GM18511 (cell line): ENCODE data around the gene GMPPA.

Experiments used
- ATAC-seq: cut with Tn5 transposase; IDR thresholded peaks from one replicate; pipeline ENCODE4 v1.9.1; 2021; ENCODE audit warnings: mild to moderate bottlenecking, moderate library complexity; ENCODE audit not compliant: unreplicated experiment

Gene GMPPA

DNA sequence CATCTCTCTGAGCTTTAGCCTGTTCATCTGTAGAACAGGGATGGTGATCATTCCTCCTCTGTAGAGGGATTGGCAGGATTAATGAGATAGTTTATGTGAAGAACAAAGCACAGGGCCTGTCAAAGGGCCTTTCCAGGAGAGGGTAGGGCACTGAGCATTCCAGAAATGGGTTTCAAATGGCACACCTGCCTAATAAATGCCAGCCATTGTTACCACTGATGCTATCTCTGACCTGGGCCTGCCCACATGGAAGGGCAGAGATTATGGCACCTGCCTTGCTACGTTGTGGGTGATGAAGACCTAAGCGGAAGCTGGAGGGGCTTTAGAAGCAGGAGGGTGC, 31.0 kb upstream of the GMPPA start:
- no peak for ATAC-seq

DNA sequence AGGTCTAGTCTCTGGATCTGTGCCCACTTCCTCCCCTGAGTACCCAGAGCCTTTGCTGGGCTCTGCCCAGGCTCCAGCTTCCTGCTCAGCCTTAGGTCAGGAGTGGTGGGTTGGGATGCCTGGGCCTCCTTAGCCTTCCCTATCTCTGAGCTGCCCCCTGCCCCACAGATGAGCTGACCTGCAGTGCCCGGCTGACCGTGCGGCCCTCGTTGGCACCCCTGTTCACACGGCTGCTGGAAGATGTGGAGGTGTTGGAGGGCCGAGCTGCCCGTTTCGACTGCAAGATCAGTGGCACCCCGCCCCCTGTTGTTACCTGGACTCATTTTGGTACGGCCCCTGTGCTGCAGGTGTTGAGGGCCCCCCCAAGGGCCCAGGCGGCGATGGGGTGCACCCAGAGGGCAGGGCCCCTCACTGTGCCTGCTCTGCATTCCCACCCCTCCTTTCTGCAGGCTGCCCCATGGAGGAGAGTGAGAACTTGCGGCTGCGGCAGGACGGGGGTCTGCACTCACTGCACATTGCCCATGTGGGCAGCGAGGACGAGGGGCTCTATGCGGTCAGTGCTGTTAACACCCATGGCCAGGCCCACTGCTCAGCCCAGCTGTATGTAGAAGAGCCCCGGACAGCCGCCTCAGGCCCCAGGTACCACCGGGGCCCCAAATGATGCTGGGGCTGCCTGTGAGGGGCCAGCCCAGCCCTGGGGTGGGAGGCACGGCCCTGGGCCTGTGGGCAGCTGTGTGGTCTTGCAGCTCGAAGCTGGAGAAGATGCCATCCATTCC, 30.1 kb upstream of the GMPPA start:
- ATAC-seq = no peak

DNA sequence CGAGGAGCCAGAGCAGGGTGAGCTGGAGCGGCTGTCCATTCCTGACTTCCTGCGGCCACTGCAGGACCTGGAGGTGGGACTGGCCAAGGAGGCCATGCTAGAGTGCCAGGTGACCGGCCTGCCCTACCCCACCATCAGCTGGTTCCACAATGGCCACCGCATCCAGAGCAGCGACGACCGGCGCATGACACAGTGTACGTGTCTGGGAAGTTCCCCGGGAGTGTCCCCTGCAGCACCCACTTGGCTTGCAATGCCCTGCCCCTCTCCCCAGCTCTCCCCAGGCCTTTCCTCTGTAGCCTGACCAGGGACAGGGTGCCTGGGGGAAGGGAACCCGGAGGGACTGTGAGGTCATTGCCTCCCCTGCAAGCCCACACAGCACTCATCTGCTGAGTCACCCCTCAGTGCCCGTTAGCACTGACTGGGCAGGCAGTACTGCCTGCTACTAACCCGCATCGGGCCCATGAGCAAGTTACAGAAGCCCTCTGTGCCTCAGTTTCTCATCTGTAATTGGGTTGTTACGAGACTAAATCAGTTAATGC, 29.4 kb upstream of the GMPPA start:
- ATAC-seq = no peak

DNA sequence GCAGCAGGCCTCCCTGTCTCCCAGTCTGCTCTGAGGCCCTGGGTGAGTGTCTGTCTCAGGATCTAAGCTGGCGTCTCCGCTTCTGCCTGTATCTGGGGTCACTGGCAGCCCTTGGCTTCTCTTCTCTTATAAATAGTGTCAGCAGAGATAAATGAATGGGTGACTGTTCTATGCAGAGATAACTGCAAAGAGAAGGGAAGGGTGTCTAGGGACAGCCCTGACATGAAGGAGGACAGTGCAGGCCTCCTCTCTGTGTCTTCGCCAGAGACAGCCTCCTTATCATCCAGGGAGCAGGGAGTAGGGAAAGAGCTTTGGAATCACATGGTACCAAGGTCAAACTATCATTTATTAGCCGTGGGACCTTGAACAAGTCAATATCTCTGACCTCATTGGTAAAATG, 28.3 kb upstream of the GMPPA start:
- no peak for ATAC-seq

DNA sequence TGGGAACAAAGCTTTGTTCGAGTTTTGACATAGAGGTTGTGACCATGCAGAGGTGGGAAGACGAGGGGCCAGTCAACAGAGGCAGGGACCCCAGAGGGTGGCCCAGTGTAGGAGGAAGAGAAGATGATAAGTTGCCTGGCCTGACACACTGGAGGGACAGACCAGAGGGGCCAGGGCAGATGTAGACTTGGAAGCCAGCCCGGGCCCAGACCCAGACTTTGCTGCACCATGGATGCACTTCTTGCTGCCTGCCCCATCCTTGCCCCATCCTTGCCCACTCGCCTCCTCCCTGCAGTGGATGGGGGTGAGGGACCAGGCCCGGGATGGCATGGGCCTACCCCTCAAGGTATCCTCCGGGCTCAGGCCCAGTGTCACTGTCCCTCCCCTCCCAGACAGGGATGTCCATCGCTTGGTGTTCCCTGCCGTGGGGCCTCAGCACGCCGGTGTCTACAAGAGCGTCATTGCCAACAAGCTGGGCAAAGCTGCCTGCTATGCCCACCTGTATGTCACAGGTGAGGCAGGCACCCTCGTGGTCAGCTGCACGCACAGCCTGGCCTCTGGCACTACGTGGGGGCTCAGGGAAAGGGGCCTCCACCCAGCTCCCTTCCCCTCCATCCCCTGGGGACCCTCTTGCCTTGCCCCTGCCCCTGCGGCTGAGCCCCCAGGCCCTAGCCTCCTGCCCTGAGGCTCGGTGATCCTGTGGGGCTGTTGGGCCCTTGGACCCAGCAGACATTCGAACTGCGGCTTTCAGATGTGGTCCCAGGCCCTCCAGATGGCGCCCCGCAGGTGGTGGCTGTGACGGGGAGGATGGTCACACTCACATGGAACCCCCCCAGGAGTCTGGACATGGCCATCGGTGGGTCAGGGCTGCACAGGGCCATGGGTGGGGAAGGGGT, 27.0 kb upstream of the GMPPA start:
- ATAC-seq = no peak

DNA sequence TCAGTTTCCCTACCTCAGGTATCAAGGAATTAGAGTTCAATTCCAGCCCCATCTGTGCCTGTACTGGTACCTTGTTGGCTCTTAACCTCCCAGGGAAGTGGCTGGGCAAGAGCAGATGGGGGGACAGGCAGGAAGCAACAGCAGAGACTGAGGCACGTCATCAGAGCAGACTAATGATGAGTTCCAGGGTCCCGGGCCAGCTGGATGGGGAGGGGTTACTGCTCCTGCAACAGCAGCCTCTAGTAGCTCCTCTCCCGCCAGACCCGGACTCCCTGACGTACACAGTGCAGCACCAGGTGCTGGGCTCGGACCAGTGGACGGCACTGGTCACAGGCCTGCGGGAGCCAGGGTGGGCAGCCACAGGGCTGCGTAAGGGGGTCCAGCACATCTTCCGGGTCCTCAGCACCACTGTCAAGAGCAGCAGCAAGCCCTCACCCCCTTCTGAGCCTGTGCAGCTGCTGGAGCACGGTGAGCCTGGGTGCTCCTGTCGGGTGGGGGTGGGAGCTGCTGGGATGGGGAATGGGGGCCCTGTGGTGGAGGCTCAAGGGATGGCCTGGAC, 26.0 kb upstream of the GMPPA start:
- no peak for ATAC-seq

DNA sequence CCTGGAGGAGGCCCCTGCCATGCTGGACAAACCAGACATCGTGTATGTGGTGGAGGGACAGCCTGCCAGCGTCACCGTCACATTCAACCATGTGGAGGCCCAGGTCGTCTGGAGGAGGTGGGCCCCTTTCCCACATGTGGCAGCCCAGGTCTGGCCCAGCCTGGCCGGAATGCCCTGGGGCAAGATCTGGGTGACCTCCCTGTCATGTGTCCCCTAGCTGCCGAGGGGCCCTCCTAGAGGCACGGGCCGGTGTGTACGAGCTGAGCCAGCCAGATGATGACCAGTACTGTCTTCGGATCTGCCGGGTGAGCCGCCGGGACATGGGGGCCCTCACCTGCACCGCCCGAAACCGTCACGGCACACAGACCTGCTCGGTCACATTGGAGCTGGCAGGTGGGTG, 25.2 kb upstream of the GMPPA start:
- no peak for ATAC-seq

DNA sequence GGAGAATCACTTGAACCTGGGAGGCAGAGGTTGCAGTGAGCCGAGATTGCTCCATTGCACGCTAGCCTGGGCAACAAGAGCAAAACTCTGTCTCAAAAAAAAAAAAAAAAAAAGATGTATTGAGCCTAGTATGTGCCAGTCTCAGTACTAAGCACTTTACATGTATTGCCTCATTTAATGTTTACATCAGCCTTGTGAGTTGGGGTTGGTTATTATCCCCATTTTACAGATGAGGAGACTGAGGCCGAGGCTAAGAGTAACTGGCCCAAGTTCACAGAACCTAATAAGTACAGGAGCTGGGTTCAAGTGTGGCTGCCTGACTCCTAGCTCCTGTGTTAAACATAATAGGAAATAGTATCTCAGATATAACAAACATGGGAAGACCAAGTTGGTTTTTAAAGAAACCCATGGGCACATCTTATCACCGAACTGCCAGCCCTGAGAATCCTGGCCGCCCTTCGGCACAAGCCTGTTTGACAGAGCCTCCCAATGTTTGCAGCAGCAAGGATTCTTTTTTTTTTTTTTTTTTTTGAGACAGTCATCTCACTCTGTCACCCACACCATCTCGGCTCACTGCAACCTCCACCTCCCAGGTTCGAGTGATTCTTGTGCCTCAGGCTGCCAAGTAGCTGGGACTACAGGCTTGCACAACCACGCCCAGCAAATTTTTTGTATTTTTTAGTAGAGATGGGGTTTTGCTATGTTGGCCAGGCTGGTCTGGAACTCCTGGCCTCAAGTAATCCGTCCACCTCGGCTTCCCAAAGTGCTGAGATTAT, 24.2 kb upstream of the GMPPA start:
- no peak for ATAC-seq

DNA sequence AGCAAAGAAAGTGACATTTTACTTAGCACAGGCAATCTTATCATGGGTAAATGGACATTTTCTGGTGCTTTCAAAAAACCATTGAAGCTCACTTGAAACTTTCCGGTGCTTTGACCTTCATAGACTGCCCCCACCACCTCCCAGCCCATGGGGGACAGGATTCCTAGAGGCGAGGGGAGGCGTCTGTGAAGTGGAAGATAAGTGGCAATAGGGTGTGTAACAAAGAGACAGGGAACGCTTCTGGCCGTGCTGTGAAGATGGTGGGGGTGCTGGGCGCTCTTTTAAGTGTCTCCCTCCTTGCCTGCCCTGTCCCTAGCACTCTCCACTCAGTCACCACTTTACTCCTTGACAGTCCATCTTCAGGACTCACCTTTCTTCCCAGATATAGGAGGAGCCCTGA, 23.4 kb upstream of the GMPPA start:
- no peak for ATAC-seq

DNA sequence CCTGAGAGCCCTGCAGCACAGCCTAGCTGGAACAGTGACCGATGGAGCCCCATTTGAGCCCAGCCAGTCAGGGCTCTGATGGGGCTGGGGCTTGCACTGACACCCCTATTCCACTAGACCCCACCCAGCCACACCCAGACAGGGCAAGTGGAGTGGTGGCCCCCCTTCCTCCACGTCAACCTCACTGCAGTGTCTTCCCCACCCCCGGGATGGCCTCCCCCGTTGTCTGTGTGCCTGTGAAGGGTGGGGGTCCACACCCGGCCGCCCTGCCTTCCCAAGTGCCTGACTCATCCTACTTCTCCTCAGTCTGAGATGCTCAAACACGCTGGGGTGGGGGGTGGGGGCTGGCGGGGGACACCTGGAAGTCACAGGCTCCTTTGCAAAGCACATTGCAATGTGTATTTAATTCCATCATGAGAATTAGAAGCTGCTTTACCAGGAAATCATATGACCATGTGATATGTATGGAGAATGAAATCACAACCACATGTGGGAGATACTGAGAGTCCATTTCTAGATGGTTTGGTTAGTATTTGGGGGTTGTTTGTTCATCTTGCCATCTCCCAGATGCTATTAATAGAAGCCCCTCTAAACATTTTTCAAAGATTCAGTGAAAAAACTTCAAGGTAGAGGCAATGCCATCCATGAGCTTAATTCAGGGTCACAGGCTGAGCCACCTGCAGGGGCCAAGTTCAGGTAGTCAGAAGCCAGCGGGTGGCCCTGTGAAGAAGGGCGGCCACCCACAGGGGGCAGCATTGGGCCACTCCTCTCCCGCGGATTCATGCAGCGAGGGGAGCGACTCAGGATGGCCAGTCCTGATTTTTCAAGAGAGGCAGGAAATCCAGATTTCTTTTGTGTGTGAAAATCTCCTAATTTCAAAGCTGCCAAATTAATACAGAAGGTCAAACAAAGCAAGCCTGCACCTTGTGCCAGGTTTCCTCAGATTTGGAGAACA, 22.7 kb upstream of the GMPPA start:
- ATAC-seq = peak; percentile 60

DNA sequence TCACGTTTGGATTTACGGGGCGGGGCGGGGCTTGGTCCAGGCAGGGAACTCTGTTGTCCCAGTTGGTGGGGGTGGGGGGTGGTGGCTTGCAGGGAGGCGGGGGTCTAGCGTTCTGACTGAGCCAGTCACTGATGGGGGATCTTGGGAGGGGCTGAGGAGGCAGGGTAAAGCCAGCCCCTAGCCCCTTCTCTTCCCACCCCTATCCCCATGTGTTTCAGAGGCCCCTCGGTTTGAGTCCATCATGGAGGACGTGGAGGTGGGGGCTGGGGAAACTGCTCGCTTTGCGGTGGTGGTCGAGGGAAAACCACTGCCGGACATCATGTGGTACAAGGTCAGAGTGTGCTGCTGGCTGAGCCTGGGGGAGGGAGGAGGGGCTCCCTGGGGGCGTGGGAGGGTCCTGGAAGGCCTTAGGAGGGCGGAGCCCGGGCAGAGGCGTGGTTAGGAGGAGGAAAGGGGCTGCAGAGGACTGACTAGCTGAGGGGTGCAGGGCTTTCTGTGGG, 22.0 kb upstream of the GMPPA start:
- no peak for ATAC-seq

DNA sequence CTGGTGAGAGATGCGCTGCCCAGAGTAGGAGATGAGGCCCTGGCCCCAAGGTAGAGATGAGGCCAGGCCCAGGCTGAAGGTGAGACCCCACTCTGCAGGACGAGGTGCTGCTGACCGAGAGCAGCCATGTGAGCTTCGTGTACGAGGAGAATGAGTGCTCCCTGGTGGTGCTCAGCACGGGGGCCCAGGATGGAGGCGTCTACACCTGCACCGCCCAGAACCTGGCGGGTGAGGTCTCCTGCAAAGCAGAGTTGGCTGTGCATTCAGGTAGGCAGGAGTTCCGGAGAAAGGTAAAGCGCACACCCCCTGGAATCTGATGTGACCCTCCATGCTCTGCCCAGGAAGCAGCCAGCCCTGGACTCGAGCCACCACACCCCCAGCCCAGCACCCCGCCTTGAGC, 21.5 kb upstream of the GMPPA start:
- ATAC-seq = no peak

DNA sequence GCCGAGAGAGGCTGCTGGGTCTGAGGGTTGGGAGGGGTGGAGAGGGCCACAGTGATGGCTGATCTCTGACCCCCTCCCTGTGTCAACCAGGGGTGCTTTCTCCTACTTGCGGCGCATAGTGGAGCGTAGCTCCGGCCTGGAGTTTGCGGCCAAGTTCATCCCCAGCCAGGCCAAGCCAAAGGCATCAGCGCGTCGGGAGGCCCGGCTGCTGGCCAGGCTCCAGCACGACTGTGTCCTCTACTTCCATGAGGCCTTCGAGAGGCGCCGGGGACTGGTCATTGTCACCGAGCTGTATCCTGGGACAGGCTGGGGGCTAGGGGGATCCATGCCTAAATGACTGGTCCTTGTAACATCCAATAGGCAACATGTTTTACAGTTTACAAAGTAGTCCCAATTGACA, 20.9 kb upstream of the GMPPA start:
- ATAC-seq = no peak

DNA sequence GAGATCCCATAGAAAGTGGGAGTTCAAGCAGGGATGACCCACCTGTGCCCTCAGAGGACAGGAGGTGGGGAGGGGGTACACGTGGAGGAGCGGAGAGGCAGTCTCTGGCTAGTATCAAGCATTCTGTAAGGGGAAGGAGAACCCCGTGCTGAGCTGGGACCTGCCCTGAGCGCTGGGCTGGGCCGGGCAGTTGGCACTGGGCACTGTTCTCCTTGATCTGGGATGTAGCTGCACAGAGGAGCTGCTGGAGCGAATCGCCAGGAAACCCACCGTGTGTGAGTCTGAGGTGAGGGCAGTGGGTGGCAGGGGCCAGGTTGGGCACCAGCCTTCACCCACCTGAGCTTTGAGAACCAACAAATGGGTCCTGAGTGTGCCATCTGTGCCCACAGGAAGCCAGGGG, 19.8 kb upstream of the GMPPA start:
- no peak for ATAC-seq

DNA sequence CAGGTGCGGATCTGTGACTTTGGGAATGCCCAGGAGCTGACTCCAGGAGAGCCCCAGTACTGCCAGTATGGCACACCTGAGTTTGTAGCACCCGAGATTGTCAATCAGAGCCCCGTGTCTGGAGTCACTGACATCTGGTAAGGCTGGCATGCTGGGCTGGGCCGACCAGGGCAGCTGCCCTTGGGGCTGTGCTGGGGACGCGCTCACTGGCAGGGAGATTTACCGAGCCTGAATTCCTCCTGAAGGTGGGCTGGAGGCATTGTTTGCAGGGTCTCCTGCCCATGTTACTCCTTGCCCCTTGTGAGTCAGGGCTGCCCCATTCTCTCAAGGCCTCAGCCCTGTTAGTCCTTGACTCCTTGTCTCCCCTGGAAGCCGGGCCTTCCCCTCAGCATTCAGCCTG, 18.7 kb upstream of the GMPPA start:
- ATAC-seq = no peak

DNA sequence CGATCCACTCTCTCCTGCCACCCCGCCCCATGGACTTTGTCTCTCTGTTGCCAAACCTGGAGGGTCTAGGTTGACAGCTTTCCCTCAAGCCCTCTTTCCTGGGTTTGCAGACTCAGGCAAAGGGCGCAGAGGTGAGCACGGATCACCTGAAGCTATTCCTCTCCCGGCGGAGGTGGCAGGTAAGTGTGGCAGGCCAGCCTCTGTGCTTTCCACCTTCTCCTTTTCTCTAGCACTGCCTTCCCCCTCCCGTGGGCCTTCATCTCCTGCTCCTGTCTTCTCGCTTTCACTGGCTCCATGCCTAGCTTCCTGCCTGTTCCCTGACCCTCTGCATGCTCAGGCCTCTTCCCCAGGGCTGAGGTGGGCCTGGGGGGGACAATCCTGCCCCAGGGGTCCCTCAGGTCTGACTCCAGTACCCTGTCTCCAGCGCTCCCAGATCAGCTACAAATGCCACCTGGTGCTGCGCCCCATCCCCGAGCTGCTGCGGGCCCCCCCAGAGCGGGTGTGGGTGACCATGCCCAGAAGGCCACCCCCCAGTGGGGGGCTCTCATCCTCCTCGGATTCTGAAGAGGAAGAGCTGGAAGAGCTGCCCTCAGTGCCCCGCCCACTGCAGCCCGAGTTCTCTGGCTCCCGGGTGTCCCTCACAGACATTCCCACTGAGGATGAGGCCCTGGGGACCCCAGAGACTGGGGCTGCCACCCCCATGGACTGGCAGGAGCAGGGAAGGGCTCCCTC, 15.9 kb upstream of the GMPPA start:
- no peak for ATAC-seq

DNA sequence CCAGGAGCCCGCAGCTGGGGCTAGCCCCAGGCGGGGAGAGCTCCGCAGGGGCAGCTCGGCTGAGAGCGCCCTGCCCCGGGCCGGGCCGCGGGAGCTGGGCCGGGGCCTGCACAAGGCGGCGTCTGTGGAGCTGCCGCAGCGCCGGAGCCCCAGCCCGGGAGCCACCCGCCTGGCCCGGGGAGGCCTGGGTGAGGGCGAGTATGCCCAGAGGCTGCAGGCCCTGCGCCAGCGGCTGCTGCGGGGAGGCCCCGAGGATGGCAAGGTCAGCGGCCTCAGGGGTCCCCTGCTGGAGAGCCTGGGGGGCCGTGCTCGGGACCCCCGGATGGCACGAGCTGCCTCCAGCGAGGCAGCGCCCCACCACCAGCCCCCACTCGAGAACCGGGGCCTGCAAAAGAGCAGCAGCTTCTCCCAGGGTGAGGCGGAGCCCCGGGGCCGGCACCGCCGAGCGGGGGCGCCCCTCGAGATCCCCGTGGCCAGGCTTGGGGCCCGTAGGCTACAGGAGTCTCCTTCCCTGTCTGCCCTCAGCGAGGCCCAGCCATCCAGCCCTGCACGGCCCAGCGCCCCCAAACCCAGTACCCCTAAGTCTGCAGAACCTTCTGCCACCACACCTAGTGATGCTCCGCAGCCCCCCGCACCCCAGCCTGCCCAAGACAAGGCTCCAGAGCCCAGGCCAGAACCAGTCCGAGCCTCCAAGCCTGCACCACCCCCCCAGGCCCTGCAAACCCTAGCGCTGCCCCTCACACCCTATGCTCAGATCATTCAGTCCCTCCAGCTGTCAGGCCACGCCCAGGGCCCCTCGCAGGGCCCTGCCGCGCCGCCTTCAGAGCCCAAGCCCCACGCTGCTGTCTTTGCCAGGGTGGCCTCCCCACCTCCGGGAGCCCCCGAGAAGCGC, 15.0 kb upstream of the GMPPA start:
- ATAC-seq = no peak
